Occipital lobe (tissue), 2 donors: ENCODE data around the gene ICAM5. TPM values are rescaled to one million over a fixed set of nuclear protein-coding genes. Genes with fewer than 3 reads are reported as not detected.

ENCODE experiments used
- DNase-seq: peaks from one replicate; lab custom pipeline; 2025; lab: John Stamatoyannopoulos, UW
- total RNA-seq: library from RNA; depleted of rRNA; stranded (reverse); fragments of >200 nt; gene quantifications from one replicate; pipeline ENCODE4 v1.2.3, GENCODE V29; 2014

Gene ICAM5
- total RNA-seq, 1 donor from 2014 or later = 3.3 TPM

DNA sequence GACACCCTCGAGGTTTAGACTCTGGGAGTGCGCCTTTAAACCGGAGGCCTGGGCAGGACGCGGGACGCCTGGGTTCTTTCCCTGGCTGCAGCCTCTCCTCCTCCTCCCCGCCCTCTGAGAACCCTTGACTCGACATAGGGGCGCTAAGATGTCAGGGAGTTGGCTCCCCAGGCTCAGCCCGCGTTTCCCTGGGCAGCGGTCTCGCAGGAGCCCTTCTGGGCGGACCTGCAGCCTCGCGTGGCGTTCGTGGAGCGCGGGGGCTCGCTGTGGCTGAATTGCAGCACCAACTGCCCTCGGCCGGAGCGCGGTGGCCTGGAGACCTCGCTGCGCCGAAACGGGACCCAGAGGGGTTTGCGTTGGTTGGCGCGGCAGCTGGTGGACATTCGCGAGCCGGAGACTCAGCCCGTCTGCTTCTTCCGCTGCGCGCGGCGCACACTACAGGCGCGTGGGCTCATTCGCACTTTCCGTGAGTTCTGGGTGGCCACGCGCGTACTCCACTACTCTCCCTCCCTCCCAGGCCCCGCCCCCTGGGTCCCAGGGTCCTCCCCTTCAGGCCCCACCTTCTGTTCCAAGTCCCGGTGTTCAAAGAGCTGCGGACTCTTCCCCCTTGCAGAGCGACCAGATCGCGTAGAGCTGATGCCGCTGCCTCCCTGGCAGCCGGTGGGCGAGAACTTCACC is 1.3 kb downstream of the ICAM5 start:
- no peak for DNase-seq

GRCh38 chr19:10291554-10292205 is 1.9 kb downstream of the ICAM5 start:
- no peak for DNase-seq

DNA sequence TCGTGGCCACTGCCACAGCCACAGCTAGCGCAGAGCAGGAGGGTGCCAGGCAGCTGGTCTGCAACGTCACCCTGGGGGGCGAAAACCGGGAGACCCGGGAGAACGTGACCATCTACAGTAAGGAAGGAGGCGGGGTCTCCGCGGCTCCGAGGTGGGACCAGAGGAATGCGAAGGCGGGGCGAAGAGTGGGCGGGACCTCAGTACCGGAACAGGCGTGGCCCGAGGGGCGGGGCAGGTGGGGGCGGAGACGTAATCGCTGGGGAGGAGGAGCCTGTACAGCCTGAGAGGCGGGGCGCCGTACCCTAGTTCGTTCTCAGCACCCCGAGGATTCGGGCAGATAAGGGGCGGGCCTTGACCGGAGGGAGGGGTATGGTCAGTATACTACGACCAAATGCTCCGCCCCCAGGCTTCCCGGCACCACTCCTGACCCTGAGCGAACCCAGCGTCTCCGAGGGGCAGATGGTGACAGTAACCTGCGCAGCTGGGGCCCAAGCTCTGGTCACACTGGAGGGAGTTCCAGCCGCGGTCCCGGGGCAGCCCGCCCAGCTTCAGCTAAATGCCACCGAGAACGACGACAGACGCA is 2.5 kb downstream of the ICAM5 start:
- DNase-seq = peak; percentile 35

- no peak for DNase-seq
Observed at GRCh38 chr19:10292789-10293636, 3.3 kb downstream of the ICAM5 start.

- no peak for DNase-seq
Observed at GRCh38 chr19:10293637-10294367, 4.0 kb downstream of the ICAM5 start.

DNA sequence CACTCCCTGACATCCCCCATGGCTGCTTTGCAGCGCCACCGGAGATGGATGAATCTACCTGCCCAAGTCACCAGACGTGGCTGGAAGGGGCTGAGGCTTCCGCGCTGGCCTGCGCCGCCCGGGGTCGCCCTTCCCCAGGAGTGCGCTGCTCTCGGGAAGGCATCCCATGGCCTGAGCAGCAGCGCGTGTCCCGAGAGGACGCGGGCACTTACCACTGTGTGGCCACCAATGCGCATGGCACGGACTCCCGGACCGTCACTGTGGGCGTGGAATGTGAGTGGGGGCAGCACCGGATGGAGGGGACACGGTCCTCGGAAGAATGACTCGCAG is 4.6 kb downstream of the ICAM5 start:
- DNase-seq = no peak

DNA sequence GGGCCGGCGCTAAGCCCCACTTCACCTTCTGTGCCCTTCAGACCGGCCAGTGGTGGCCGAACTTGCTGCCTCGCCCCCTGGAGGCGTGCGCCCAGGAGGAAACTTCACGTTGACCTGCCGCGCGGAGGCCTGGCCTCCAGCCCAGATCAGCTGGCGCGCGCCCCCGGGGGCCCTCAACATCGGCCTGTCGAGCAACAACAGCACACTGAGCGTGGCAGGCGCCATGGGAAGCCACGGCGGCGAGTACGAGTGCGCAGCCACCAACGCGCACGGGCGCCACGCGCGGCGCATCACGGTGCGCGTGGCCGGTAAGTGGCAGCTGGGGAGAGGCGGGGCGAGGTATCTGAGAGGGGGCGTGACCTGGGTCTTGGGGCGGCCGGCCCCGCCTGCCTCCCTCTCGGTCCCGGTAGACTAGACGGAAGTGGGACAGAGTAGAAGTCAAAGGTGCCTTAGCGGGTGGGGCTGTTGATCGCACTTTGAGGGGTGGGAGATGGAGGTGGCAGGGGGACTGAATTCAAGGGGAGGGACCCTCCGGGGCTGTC is 5.6 kb downstream of the ICAM5 start:
- no peak for DNase-seq

DNA sequence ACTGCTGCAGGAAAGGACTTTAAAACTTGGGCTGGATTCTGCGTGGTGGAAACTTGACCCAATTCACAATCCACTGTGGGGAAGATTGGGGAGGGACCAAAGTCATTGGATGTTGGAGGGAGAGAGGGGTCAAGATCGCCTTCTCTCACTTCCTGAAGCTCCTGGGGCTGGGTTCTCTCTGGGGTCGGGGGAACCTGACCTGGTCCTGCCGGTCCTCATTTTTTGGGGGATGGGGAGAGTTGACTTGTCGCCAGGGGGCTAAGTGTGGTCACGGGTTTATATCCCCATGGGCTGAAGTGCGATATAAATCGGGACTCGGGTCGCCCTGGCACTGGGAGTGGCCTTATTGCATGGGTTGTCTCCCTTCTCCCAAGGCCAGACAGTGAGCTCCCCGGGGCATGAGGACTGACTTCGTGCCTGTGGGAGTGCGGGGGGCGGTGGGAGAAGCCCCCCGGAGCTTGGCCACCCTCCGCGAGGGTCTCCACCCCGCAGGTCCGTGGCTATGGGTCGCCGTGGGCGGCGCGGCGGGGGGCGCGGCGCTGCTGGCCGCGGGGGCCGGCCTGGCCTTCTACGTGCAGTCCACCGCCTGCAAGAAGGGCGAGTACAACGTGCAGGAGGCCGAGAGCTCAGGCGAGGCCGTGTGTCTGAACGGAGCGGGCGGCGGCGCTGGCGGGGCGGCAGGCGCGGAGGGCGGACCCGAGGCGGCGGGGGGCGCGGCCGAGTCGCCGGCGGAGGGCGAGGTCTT is 6.3 kb downstream of the ICAM5 start:
- DNase-seq = no peak

- peak; percentile 25 for DNase-seq
Observed at GRCh38 chr19:10299545-10300458, 10.1 kb downstream of the ICAM5 start.

DNA sequence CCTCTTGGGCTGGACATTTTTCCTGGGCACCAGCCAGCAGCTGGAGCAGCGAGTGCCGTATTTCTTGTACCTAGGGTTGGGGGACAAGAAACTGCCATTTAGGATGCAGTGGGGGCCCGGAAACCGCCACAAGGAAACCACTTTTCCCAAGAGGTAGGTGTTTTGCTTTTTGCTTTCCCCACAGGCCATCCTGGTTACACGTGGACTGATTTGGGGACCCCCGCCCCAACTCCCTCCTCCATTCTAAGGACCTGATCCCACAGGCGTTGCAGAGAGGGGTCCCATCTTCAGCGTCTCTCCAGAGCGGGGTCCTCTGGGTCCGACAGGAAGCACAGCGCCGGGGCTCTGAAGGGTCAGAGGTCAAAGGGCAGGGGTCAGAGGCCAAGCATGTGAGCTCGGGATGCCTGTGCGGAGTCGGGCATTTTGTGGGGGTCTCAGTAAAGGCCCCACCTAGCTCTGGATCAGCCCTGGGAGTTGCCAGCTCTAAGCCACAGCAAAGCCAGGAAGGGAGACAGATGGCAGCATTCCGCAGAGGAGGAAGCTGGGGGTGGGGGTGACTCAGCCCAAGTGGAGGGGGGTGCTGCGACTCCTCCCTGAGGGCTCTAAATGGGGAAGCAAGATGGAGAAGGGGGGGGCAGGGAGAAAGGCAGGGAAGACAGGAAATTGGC is 15.5 kb downstream of the ICAM5 start:
- peak; percentile 56 for DNase-seq

GRCh38 chr19:10306327-10306726 is 16.6 kb downstream of the ICAM5 start:
- DNase-seq = no peak

GRCh38 chr19:10309423-10309822 is 19.7 kb downstream of the ICAM5 start, which contains the start of gene ZGLP1:
ZGLP1 (minus strand) TSS chr19:10309815.
- no peak for DNase-seq

GRCh38 chr19:10315335-10316214 is 25.8 kb downstream of the ICAM5 start, which contains the start of gene FDX2:
FDX2 (minus strand) TSS chr19:10316015; CDS start chr19:10315996, 19 bp downstream.
- peak; percentile 80 for DNase-seq

GRCh38 chr19:10316229-10317044 is 26.7 kb downstream of the ICAM5 start:
- no peak for DNase-seq

- DNase-seq = no peak
Observed at GRCh38 chr19:10317045-10317856, 27.5 kb downstream of the ICAM5 start.
